GM12801 (cell line): ENCODE data around the gene TNFRSF11A.

Experiments used
- TF ChIP-seq, protein P1 (sequence below): IDR thresholded peaks from one replicate; pipeline ENCODE4 v1.5.1; 2011; ENCODE audit warnings: control low read depth; ENCODE audit not compliant: insufficient read length; ENCODE audit errors: extremely low read depth

The TNFRSF11A gene

DNA sequence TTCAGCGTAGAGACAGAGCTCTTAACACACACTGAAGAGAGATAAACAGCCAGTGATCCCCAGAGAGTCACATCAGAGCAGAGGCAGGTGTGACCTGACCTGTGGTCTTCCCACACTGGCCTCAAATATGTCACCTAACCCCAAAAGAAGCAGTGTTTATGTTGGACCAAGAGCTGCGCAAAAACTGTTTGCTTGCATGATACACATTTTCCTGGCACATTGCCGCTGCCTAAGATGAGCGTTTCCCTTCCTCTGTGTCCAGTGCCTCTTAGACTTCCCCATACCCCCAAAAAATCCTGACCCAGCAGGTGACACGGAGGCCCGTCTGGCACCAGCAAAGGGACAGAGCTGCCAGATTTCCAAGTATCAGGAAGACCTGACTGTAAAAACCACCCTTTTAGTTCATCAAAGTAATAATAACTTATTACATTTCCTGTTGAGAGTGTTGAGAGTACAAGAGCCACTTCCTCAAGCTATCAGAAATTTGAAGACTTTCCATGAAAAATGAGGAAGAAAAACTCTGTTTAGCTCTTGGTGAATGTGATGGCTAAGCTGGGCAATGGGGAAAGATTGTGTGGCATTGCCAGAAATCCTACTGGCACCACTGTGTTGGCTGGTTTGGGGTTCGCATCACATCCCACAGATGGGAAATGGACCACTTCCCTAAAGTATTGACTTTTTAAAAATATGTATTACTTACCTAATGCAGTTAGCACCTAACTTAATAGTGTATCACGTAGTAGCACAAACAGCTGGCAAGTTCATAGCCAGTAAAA is 6.7 kb downstream of the TNFRSF11A start:
- TF ChIP-seq, protein P1, sequence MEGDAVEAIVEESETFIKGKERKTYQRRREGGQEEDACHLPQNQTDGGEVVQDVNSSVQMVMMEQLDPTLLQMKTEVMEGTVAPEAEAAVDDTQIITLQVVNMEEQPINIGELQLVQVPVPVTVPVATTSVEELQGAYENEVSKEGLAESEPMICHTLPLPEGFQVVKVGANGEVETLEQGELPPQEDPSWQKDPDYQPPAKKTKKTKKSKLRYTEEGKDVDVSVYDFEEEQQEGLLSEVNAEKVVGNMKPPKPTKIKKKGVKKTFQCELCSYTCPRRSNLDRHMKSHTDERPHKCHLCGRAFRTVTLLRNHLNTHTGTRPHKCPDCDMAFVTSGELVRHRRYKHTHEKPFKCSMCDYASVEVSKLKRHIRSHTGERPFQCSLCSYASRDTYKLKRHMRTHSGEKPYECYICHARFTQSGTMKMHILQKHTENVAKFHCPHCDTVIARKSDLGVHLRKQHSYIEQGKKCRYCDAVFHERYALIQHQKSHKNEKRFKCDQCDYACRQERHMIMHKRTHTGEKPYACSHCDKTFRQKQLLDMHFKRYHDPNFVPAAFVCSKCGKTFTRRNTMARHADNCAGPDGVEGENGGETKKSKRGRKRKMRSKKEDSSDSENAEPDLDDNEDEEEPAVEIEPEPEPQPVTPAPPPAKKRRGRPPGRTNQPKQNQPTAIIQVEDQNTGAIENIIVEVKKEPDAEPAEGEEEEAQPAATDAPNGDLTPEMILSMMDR: no peak

DNA sequence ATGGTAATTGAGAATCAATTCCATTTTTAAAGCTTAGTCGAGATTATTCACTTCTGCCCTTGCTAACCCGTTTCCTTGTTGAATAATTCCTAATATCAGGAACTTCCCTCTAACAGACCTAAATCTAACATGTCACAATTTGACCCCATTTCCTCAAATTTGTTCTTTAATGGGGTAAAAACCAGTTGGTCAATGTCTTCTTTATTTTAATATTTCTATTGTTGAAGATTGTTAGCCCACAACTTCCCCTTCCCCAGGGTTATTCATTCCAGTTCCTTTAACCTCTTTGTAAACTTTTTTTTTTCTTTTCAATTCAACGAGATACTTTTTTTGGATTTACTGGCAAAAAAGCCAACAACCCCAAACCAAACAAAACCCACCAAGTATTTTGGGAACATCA is 7.3 kb downstream of the TNFRSF11A start:
- TF ChIP-seq, protein P1: no peak

DNA sequence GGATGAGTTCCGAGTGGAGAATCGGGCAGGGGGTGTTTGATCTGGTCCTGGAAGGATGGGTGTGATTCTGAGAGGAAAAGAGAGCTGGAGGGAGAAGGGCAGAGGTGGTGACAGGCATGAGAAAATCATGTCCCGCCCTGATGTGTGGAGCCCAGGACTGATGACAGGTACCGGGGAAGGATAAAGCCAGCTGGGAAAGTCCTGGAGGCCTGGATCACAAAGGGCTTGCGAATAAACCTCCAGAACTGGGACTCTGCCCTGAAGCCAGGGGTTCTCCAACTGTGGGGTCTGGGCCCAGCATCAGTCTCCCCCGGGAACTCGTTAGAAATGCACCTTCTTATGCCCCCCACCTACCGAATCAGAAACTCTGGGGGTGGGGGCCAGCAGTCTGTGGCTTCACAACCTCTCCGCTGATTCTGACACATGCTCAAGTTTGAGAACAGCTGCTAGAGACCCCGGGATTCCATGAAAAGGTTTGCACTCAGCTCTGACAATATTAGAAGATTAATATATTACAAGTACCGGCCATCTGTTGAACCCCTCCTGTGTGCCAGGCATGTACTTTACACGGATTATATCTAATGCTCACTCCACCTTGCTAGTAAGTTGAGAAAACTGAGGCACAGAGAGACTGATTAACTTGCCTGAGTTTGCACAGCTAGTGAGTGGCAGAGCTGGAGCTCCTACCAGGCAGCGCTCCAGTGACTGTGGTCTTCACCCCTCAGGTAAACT is 8.0 kb downstream of the TNFRSF11A start:
- TF ChIP-seq, protein P1: no peak

DNA sequence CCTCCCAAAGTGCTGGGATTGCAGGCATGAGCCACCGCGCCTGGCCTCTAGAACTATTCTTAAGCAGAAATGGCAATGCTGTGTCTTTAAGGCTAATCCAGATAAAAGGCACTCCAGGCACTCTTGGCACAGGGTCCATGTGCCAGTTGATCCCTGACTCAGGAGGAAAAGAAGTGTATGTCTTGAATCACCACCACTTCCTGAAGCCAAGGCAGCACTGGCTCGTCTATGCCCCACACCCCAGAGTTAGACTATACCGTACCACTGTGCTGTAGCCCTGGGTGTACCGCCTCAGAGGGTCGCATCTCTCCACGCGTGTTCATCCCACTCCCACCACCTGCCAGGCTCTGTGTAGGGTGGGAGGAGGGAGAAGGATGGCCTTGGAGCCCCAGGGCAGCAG is 9.0 kb downstream of the TNFRSF11A start:
- TF ChIP-seq, protein P1: no peak

DNA sequence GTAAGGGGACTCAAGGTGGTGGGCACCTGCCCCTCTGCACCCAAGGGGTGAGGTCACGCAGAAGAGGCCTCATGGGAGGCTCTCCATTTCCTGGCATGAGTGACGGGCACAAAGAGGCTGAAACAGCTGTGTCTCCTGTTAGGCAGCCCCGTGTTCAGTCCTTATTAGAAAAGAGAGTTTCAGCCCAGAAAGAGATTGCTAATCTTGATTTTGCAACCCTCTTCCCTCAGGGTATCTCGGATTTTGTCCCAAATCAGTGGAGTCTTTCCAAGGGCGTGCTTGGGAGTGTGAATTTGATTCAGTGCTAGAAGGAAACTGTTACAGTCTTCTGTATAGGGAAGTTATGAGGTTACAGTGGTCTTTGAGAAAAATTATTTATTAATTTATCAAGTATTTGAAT is 10.4 kb downstream of the TNFRSF11A start:
- TF ChIP-seq, protein P1: no peak

DNA sequence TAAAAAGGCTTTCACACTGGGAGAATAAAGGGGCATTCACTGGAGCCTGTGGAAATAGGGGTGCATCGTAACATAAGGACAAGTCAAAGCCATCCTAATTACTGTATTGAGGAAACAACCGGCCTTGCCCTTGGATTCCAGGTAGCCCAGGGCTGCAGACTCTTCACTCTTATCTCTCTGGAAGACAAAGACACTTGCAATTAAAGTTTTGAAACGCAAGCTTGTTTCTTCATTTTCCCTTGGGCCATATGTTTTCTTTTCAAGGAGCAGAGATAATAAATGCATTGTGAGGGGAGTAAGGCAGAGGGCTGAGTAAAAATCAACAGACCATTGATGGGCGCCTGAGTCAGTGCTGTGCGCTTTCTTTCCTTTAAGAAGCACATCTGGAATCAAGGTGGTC is 11.5 kb downstream of the TNFRSF11A start:
- TF ChIP-seq, protein P1: no peak

DNA sequence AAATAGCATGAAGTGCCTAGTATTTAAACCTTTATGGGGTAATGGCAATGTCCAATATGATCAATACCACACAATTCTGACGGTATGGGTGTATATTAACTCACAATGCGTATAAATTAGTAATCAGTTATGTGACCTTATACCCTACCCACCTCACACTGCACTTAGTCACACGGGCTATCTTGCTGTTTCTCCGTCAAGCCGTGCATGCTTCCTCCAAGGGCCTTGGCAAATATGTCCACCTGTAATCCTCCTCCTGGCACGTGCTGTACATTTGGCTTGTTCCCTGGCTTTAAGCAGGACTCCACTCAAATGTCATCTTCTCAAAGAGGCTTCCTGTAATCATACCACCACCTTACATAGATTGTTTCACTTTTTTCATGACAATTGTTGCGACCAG is 12.2 kb downstream of the TNFRSF11A start:
- TF ChIP-seq, protein P1: no peak
